ENCODE data around the gene OR2D3.
A peak's percentile ranks its signal among the peaks of the same experiment; 100 is the strongest.
"Not testable (repeated sequence)": the region's sequence is repeated elsewhere in the genome, so short reads cannot be mapped to it uniquely, and the experiment has no call there.

The OR2D3 gene

GRCh38 chr11:6900327-6900999, 20.3 kb upstream of the OR2D3 start:
- Histone ChIP-seq H3K36me3 (ENCODE audit: insufficient read depth, low read length) (no peaks in the 10 kb centered on the region), H3K9ac (ENCODE audit: low read length) (no peak overlapping the region), H3K27ac (ENCODE audit: low read depth, low read length, poor library complexity, severe bottlenecking) (no peak overlapping the region), H3K9me2 (ENCODE audit: low read depth, low read length) (no peaks in the 10 kb centered on the region), H4K20me1 (ENCODE audit: insufficient read depth, low read length) (no peaks in the 10 kb centered on the region), H3K9me3 (ENCODE audit: low read length) (no peaks in the 10 kb centered on the region), H2AFZ (ENCODE audit: low read length) (no peak overlapping the region), H3K4me2 (ENCODE audit: low read length) (no peak overlapping the region), H3K27me3 (ENCODE audit: insufficient read depth, low read length) (no peaks in the 10 kb centered on the region), H3F3A (ENCODE audit: insufficient read depth, low read length) (no peaks in the 10 kb centered on the region), H3K4me3 (ENCODE audit: low read depth, low read length, poor library complexity, severe bottlenecking) (no peak overlapping the region), H3K4me1 (ENCODE audit: insufficient read depth, low read length, severe bottlenecking) (no peaks in the 10 kb centered on the region), H3K79me2 (ENCODE audit: insufficient read depth, low read length) (no peaks in the 10 kb centered on the region)
- 0 out of 2 replicates have a peak, but pooled peaks have one; percentile 11 for TF ChIP-seq CTCF (IDR thresholded peaks at IDR 0.05; ENCODE audit: low read length)
- TF ChIP-seq EZH2 (IDR thresholded peaks at IDR 0.05; ENCODE audit: borderline replicate concordance, low read length) = no peak

- not testable (repeated sequence) for H3K9ac ChIP-seq (ENCODE audit: low read length); H3K4me2 ChIP-seq (ENCODE audit: low read length); H3K9me2 ChIP-seq (ENCODE audit: low read depth, low read length); H3F3A ChIP-seq (ENCODE audit: insufficient read depth, low read length); H3K4me3 ChIP-seq (ENCODE audit: low read depth, low read length, poor library complexity, severe bottlenecking); H4K20me1 ChIP-seq (ENCODE audit: insufficient read depth, low read length); H3K27ac ChIP-seq (ENCODE audit: low read depth, low read length, poor library complexity, severe bottlenecking); H2AFZ ChIP-seq (ENCODE audit: low read length); H3K27me3 ChIP-seq (ENCODE audit: insufficient read depth, low read length); H3K79me2 ChIP-seq (ENCODE audit: insufficient read depth, low read length); H3K36me3 ChIP-seq (ENCODE audit: insufficient read depth, low read length); H3K4me1 ChIP-seq (ENCODE audit: insufficient read depth, low read length, severe bottlenecking); H3K9me3 ChIP-seq (ENCODE audit: low read length)
Observed at GRCh38 chr11:6904804-6905203, 16.0 kb upstream of the OR2D3 start.

- Histone ChIP-seq H3K27me3 (ENCODE audit: insufficient read depth, low read length) (no peaks in the 10 kb centered on the region), H3K9me2 (ENCODE audit: low read depth, low read length) (no peaks in the 10 kb centered on the region), H3K27ac (ENCODE audit: low read depth, low read length, poor library complexity, severe bottlenecking) (no peak overlapping the region), H3K9me3 (ENCODE audit: low read length) (no peaks in the 10 kb centered on the region), H3F3A (ENCODE audit: insufficient read depth, low read length) (no peaks in the 10 kb centered on the region), H3K4me2 (ENCODE audit: low read length) (no peak overlapping the region), H4K20me1 (ENCODE audit: insufficient read depth, low read length) (no peaks in the 10 kb centered on the region), H3K36me3 (ENCODE audit: insufficient read depth, low read length) (no peaks in the 10 kb centered on the region), H3K79me2 (ENCODE audit: insufficient read depth, low read length) (no peaks in the 10 kb centered on the region), H2AFZ (ENCODE audit: low read length) (no peak overlapping the region), H3K4me3 (ENCODE audit: low read depth, low read length, poor library complexity, severe bottlenecking) (no peak overlapping the region), H3K9ac (ENCODE audit: low read length) (no peak overlapping the region), H3K4me1 (ENCODE audit: insufficient read depth, low read length, severe bottlenecking) (no peaks in the 10 kb centered on the region)
- no peak for TF ChIP-seq EZH2 (IDR thresholded peaks at IDR 0.05; ENCODE audit: borderline replicate concordance, low read length)
- no peak for TF ChIP-seq CTCF (IDR thresholded peaks at IDR 0.05; ENCODE audit: low read length)
Observed at GRCh38 chr11:6911378-6911777, 9.4 kb upstream of the OR2D3 start.

- H2AFZ ChIP-seq (ENCODE audit: low read length) = no peak overlapping the region
- H3K27me3 ChIP-seq (ENCODE audit: insufficient read depth, low read length) = no peaks in the 10 kb centered on the region
- no peaks in the 10 kb centered on the region for H3K36me3 ChIP-seq (ENCODE audit: insufficient read depth, low read length)
- H3F3A ChIP-seq (ENCODE audit: insufficient read depth, low read length) = no peaks in the 10 kb centered on the region
- no peak overlapping the region for H3K4me3 ChIP-seq (ENCODE audit: low read depth, low read length, poor library complexity, severe bottlenecking)
- H3K79me2 ChIP-seq (ENCODE audit: insufficient read depth, low read length) = no peaks in the 10 kb centered on the region
- no peak overlapping the region for H3K9ac ChIP-seq (ENCODE audit: low read length)
- TF ChIP-seq EZH2 (IDR thresholded peaks at IDR 0.05; ENCODE audit: borderline replicate concordance, low read length) (no peak), CTCF (IDR thresholded peaks at IDR 0.05; ENCODE audit: low read length) (no peak)
- no peak overlapping the region for H3K27ac ChIP-seq (ENCODE audit: low read depth, low read length, poor library complexity, severe bottlenecking)
- no peaks in the 10 kb centered on the region for H4K20me1 ChIP-seq (ENCODE audit: insufficient read depth, low read length)
- no peaks in the 10 kb centered on the region for H3K4me1 ChIP-seq (ENCODE audit: insufficient read depth, low read length, severe bottlenecking)
- H3K9me3 ChIP-seq (ENCODE audit: low read length) = no peaks in the 10 kb centered on the region
- no peaks in the 10 kb centered on the region for H3K9me2 ChIP-seq (ENCODE audit: low read depth, low read length)
- H3K4me2 ChIP-seq (ENCODE audit: low read length) = no peak overlapping the region
Observed at GRCh38 chr11:6911948-6912347, 8.9 kb upstream of the OR2D3 start.

Data from OCI-LY1 (cell line).